Keratinocyte (primary cell): Measurements from ENCODE around the gene CPNE9. TPM values are rescaled to one million over a fixed set of nuclear protein-coding genes. Genes with fewer than 3 reads are reported as not detected.

Experiments
- DNase-seq: peaks from one replicate; pipeline ENCODE4 v3.0.0-alpha.2; 2011; ENCODE audit warnings: low read depth, missing footprints, low spot score
- FAIRE-seq: peaks from 2 replicates; lab custom pipeline; 2011; peaks lifted over from hg19 to GRCh38; lab: Jason Lieb, UNC
- H2AFZ ChIP-seq: 2 replicates; pipeline ENCODE4 v1.6.0; 2012; ENCODE audit warnings: low read length, control low read depth, inconsistent platforms; ENCODE audit not compliant: control insufficient read depth
- H3K27ac ChIP-seq: 2 replicates; pipeline ENCODE4 v1.5.1; 2011; ENCODE audit warnings: low read length; ENCODE audit not compliant: control insufficient read depth, insufficient read depth
- H3K27me3 ChIP-seq: 3 replicates; pipeline ENCODE4 v1.6.0; 2011; ENCODE audit warnings: low read length; ENCODE audit not compliant: control insufficient read depth, insufficient read depth; ENCODE audit errors: extremely low read depth
- H3K36me3 ChIP-seq, 2 experiments: 2 replicates in 1 of 2; 3 replicates in 1 of 2; pipeline ENCODE4 v1.5.1; 2011; ENCODE audit warnings: low read length in 2 of 2, mild to moderate bottlenecking in 1 of 2; ENCODE audit not compliant: control insufficient read depth in 2 of 2, insufficient read depth in 2 of 2; ENCODE audit errors: extremely low read depth in 1 of 2
- H3K4me1 ChIP-seq: 3 replicates; pipeline ENCODE4 v1.5.1; 2011; ENCODE audit warnings: low read length; ENCODE audit not compliant: control insufficient read depth, insufficient read depth; ENCODE audit errors: extremely low read depth
- H3K4me2 ChIP-seq: 3 replicates; pipeline ENCODE4 v1.6.0; 2011; ENCODE audit warnings: low read depth, low read length; ENCODE audit not compliant: control insufficient read depth, insufficient read depth; ENCODE audit errors: extremely low read depth
- H3K4me3 ChIP-seq, 3 experiments: fragments of 200-600 bp in 1 of 3; sonication (generic) in 1 of 3; 2 replicates in 2 of 3; 3 replicates in 1 of 3; pipeline ENCODE4 v1.5.1; 2011 to 2016; ENCODE audit warnings: low read length in 3 of 3, mild to moderate bottlenecking in 3 of 3, control low read depth in 2 of 3, inconsistent platforms in 1 of 3, low read depth in 1 of 3, mixed read lengths in 1 of 3, mixed run types in 1 of 3, moderate library complexity in 1 of 3; ENCODE audit not compliant: control insufficient read depth in 2 of 3, insufficient read depth in 2 of 3; ENCODE audit errors: extremely low read depth in 1 of 3
- H3K79me2 ChIP-seq: 2 replicates; pipeline ENCODE4 v1.6.0; 2012; ENCODE audit warnings: low read length; ENCODE audit not compliant: control insufficient read depth, insufficient read depth
- H3K9ac ChIP-seq: 3 replicates; pipeline ENCODE4 v1.6.0; 2011; ENCODE audit warnings: low read length; ENCODE audit not compliant: control insufficient read depth, insufficient read depth; ENCODE audit errors: extremely low read depth
- H3K9me1 ChIP-seq: 3 replicates; pipeline ENCODE4 v1.6.0; 2011; ENCODE audit warnings: low read length; ENCODE audit not compliant: control insufficient read depth, insufficient read depth; ENCODE audit errors: extremely low read depth
- H3K9me3 ChIP-seq: 2 replicates; pipeline ENCODE4 v1.5.1; 2012; ENCODE audit warnings: low read depth, low read length; ENCODE audit not compliant: control insufficient read depth
- H4K20me1 ChIP-seq: 3 replicates; pipeline ENCODE4 v1.6.0; 2011; ENCODE audit warnings: low read length; ENCODE audit not compliant: control insufficient read depth, insufficient read depth; ENCODE audit errors: extremely low read depth
- CTCF ChIP-seq, 3 experiments: IDR thresholded peaks in 1 of 3; conservative IDR thresholded peaks in 1 of 3; optimal IDR thresholded peaks in 1 of 3; 2 replicates in 2 of 3; 3 replicates in 1 of 3; pipeline versions ENCODE3 to v1.5.1; 2011; ENCODE audit warnings: low read length in 3 of 3, mild to moderate bottlenecking in 3 of 3, moderate library complexity in 2 of 3, control low read depth in 1 of 3, inconsistent platforms in 1 of 3; ENCODE audit not compliant: insufficient read depth in 2 of 3; ENCODE audit errors: extremely low read depth in 1 of 3
- EZH2 ChIP-seq: IDR thresholded peaks from one replicate; pipeline ENCODE4 v1.6.1; 2012; ENCODE audit warnings: inconsistent platforms, mild to moderate bottlenecking, low read length, moderate library complexity
- dilution Hi-C: fragments of 300-500 bp; cut with MboI; formaldehyde crosslinking; loops from one replicate; pipeline ENCODE4 v1.7.0; 2020; ENCODE audit warnings: low sequenced_read_pairs; ENCODE audit not compliant: extremely low pct_ligation_motif_present
- polyA plus RNA-seq, 5 experiments: library from polyadenylated mRNA; depleted of rRNA in 3 of 5; stranded (reverse) in 3 of 5; stranded (forward) in 1 of 5; unstranded in 1 of 5; fragments of >200 nt; gene quantifications; 1 replicate in 1 of 5; 2 replicates in 3 of 5; 3 replicates in 1 of 5; pipeline versions ENCODE4 v1.2.1 to v1.2.3, GENCODE V29; 2011 to 2012; ENCODE audit warnings: missing spikeins in 2 of 5, low read depth in 1 of 5, low replicate concordance in 1 of 5

The CPNE9 gene
- polyA plus RNA-seq, 1 donor (not counting 4 experiments of a cell fraction or from before 2014, with no cell fraction given), result not detected

- TF ChIP-seq CTCF (optimal IDR thresholded peaks at IDR 0.05 in 1 of 3, IDR thresholded peaks at IDR 0.05 in 1 of 3, conservative IDR thresholded peaks at IDR 0.05 in 1 of 3; ENCODE audit: extremely low read depth in 1 of 3, insufficient read depth in 2 of 3, low read length in 3 of 3) (no peak), EZH2 (no peak)
- H3K79me2 ChIP-seq, result peaks cover 4% of the 10 kb centered on the region
- no peaks in the 10 kb centered on the region for H3K9me1 ChIP-seq
- no peaks in the 10 kb centered on the region for H4K20me1 ChIP-seq
- no peaks in the 10 kb centered on the region for H3K9me3 ChIP-seq
- dilution Hi-C loops, result no loop called here
- peaks cover 14% of the 10 kb centered on the region for H3K4me1 ChIP-seq
- no peak overlapping the region for H3K27ac ChIP-seq
- peaks cover 40 to 43% of the 10 kb centered on the region in 2 experiments for H3K36me3 ChIP-seq
- no peak overlapping the region for H2AFZ ChIP-seq
- H3K27me3 ChIP-seq, result no peaks in the 10 kb centered on the region
- no peak for FAIRE-seq
- no peak overlapping the region for H3K9ac ChIP-seq
- H3K4me2 ChIP-seq, result no peak overlapping the region
- H3K4me3 ChIP-seq, result no peak overlapping the region
- no peak for DNase-seq
Observed at GRCh38 chr3:9747267-9747666, 43.6 kb downstream of the CPNE9 start.

GRCh38 chr3:9748031-9748430 is 44.4 kb downstream of the CPNE9 start:
- no peaks in the 10 kb centered on the region for H4K20me1 ChIP-seq
- no peak overlapping the region for H3K9ac ChIP-seq
- H3K27me3 ChIP-seq, result no peaks in the 10 kb centered on the region
- H3K36me3 ChIP-seq, result peaks cover 33 to 40% of the 10 kb centered on the region in 2 experiments
- no peak overlapping the region for H3K27ac ChIP-seq
- FAIRE-seq (no peak), DNase-seq (no peak)
- H3K9me1 ChIP-seq, result no peaks in the 10 kb centered on the region
- peaks cover 4% of the 10 kb centered on the region for H3K79me2 ChIP-seq
- no peaks in the 10 kb centered on the region for H3K9me3 ChIP-seq
- dilution Hi-C loops, result no loop called here
- TF ChIP-seq CTCF (optimal IDR thresholded peaks at IDR 0.05 in 1 of 3, IDR thresholded peaks at IDR 0.05 in 1 of 3, conservative IDR thresholded peaks at IDR 0.05 in 1 of 3; ENCODE audit: extremely low read depth in 1 of 3, insufficient read depth in 2 of 3, low read length in 3 of 3), result no peak
- no peak for TF ChIP-seq EZH2
- H2AFZ ChIP-seq, result no peak overlapping the region
- no peak overlapping the region for H3K4me3 ChIP-seq
- H3K4me1 ChIP-seq, result peaks cover 14% of the 10 kb centered on the region
- H3K4me2 ChIP-seq, result no peak overlapping the region
